Panc1 (cell line): ENCODE results near the gene UGT1A8.

ENCODE experiments used
- TF ChIP-seq, protein P1 (sequence below), 2 experiments: IDR thresholded peaks; 2 replicates each; pipeline ENCODE4 v1.6.1; 2011 to 2012; ENCODE audit warnings: low read depth in 2 of 2, control low read depth in 1 of 2, low read length in 1 of 2, mild to moderate bottlenecking in 1 of 2, moderate library complexity in 1 of 2; ENCODE audit not compliant: insufficient read depth in 1 of 2
- TF ChIP-seq, protein P2 (sequence below): fragments of 450-650 bp; IDR thresholded peaks from 2 replicates; pipeline ENCODE4 v1.5.1; 2017; ENCODE audit warnings: mild to moderate bottlenecking

DNA sequence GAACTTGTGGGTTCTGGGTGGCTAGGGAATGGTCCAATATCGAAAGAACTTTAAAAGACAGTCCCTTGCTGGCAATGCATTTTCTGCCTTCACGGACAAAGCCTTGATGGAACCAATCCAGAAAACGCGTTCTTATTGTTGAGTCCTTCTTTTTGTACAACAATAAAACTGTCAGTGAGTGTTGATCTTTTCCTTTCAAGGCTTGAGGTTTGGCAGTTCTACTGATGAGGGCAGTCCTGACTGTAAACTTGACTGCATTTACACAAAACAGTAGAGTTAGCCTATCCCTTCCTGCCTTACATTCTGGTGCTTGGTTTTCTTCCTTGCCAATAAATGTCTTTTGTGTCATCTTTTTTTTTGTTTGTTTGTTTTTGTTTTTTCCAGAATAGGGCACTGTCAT is 61.8 kb downstream of the UGT1A8 start:
- TF ChIP-seq, protein P1, sequence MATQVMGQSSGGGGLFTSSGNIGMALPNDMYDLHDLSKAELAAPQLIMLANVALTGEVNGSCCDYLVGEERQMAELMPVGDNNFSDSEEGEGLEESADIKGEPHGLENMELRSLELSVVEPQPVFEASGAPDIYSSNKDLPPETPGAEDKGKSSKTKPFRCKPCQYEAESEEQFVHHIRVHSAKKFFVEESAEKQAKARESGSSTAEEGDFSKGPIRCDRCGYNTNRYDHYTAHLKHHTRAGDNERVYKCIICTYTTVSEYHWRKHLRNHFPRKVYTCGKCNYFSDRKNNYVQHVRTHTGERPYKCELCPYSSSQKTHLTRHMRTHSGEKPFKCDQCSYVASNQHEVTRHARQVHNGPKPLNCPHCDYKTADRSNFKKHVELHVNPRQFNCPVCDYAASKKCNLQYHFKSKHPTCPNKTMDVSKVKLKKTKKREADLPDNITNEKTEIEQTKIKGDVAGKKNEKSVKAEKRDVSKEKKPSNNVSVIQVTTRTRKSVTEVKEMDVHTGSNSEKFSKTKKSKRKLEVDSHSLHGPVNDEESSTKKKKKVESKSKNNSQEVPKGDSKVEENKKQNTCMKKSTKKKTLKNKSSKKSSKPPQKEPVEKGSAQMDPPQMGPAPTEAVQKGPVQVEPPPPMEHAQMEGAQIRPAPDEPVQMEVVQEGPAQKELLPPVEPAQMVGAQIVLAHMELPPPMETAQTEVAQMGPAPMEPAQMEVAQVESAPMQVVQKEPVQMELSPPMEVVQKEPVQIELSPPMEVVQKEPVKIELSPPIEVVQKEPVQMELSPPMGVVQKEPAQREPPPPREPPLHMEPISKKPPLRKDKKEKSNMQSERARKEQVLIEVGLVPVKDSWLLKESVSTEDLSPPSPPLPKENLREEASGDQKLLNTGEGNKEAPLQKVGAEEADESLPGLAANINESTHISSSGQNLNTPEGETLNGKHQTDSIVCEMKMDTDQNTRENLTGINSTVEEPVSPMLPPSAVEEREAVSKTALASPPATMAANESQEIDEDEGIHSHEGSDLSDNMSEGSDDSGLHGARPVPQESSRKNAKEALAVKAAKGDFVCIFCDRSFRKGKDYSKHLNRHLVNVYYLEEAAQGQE (IDR thresholded peaks at IDR 0.05; ENCODE audit: insufficient read depth in 1 of 2, low read depth in 2 of 2, low read length in 1 of 2): no peak
- TF ChIP-seq, protein P2, sequence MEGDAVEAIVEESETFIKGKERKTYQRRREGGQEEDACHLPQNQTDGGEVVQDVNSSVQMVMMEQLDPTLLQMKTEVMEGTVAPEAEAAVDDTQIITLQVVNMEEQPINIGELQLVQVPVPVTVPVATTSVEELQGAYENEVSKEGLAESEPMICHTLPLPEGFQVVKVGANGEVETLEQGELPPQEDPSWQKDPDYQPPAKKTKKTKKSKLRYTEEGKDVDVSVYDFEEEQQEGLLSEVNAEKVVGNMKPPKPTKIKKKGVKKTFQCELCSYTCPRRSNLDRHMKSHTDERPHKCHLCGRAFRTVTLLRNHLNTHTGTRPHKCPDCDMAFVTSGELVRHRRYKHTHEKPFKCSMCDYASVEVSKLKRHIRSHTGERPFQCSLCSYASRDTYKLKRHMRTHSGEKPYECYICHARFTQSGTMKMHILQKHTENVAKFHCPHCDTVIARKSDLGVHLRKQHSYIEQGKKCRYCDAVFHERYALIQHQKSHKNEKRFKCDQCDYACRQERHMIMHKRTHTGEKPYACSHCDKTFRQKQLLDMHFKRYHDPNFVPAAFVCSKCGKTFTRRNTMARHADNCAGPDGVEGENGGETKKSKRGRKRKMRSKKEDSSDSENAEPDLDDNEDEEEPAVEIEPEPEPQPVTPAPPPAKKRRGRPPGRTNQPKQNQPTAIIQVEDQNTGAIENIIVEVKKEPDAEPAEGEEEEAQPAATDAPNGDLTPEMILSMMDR: no peak
